ENCODE data around the gene DDX3X.

DNA sequence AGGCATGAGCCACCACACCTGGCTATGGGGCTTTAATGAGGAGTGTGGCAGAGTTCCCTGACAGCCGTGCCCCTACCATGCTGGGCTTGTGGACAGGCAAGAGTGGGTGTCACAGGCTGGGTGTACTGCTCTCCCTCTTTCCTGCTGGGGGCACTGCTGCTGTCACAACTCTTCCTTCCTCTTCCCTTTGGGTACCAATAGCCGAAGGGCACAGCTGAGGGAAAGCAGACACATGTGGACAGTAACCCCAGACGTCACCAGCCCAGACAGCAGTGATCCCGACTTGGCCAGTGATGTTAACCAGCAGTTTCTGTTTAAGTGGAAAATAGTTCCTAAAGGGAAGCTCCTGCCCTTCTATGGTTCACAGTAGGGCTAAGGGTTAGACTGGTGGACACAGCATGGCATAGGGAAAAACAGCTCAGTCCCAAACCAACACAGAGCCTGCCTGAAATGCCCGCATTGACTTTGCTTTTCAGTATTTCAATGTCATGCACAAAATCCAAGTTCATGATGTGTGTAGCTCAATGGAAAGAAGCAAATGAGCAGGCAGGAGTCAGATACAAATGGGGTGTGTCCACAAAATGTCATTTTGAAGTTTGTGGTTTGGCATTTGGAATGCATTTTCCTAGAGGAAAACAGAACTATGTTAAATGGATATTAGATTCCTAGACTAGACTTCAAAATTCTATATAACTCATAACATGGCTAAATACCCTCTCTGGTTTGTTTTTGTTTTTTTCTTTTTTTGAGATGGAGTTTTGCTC is 24.9 kb upstream of the DDX3X start:
- TF ChIP-seq, protein P1, sequence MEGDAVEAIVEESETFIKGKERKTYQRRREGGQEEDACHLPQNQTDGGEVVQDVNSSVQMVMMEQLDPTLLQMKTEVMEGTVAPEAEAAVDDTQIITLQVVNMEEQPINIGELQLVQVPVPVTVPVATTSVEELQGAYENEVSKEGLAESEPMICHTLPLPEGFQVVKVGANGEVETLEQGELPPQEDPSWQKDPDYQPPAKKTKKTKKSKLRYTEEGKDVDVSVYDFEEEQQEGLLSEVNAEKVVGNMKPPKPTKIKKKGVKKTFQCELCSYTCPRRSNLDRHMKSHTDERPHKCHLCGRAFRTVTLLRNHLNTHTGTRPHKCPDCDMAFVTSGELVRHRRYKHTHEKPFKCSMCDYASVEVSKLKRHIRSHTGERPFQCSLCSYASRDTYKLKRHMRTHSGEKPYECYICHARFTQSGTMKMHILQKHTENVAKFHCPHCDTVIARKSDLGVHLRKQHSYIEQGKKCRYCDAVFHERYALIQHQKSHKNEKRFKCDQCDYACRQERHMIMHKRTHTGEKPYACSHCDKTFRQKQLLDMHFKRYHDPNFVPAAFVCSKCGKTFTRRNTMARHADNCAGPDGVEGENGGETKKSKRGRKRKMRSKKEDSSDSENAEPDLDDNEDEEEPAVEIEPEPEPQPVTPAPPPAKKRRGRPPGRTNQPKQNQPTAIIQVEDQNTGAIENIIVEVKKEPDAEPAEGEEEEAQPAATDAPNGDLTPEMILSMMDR (IDR thresholded peaks at IDR 0.05): no peak
- TF ChIP-seq POLR2A (IDR thresholded peaks at IDR 0.05): no peak
